ENCODE data around the gene ACO2. TPM values are rescaled to one million over a fixed set of nuclear protein-coding genes. Genes with fewer than 3 reads are reported as not detected.

ACO2 gene
- total and polyA plus RNA-seq, 2 of the 13 experiments (the other 11 are each of a cell fraction or from before 2014, with no cell fraction given) = 19.2 to 45.6 TPM

- TF ChIP-seq ZFP82 (CRISPR knock-in tag; IDR thresholded peaks at IDR 0.05; ENCODE audit: borderline replicate concordance) (peak; percentile 60; the same call in 1 of the 2 replicates), RNF219 (CRISPR knock-in tag; IDR thresholded peaks at IDR 0.05) (no peak), ZNF234 (CRISPR knock-in tag; conservative IDR thresholded peaks at IDR 0.05) (no peak), ZNF44 (CRISPR knock-in tag; IDR thresholded peaks at IDR 0.05) (no peak), BCLAF1 (IDR thresholded peaks at IDR 0.05) (no peak), E2F1 (CRISPR knock-in tag; IDR thresholded peaks at IDR 0.05) (no peak), SCMH1 (CRISPR knock-in tag; IDR thresholded peaks at IDR 0.05; ENCODE audit: borderline replicate concordance) (no peak), ZNF292 (CRISPR knock-in tag; IDR thresholded peaks at IDR 0.05; ENCODE audit: borderline replicate concordance, low read depth) (peak; percentile 54; the same call in 1 of the 2 replicates), SOX6 (IDR thresholded peaks at IDR 0.05) (no peak), SOX6 (CRISPR knock-in tag; IDR thresholded peaks at IDR 0.05) (no peak), ZNF678 (CRISPR knock-in tag; IDR thresholded peaks at IDR 0.05) (0 out of 2 replicates have a peak, but pooled peaks have one; percentile 69), ZNF10 (CRISPR knock-in tag; IDR thresholded peaks at IDR 0.05; ENCODE audit: borderline replicate concordance, low read depth) (no peak), ZNF816 (CRISPR knock-in tag; IDR thresholded peaks at IDR 0.05; ENCODE audit: borderline replicate concordance) (no peak), IKZF5 (CRISPR knock-in tag; IDR thresholded peaks at IDR 0.05) (no peak), ZNF549 (CRISPR knock-in tag; IDR thresholded peaks at IDR 0.05) (no peak), JARID2 (CRISPR knock-in tag; IDR thresholded peaks at IDR 0.05; ENCODE audit: insufficient replicate concordance) (no peak), SMAD3 (CRISPR knock-in tag; IDR thresholded peaks at IDR 0.05) (no peak), ZNF629 (CRISPR knock-in tag; conservative IDR thresholded peaks at IDR 0.05) (no peak), POLR2A (IDR thresholded peaks at IDR 0.05; ENCODE audit: insufficient read depth in 1 of 2, low read depth in 2 of 2, low read length in 2 of 2) (no peak), ZNF704 (CRISPR knock-in tag; IDR thresholded peaks at IDR 0.05; ENCODE audit: borderline replicate concordance) (peak; percentile 43; the same call in 1 of the 2 replicates), PCBP2 (optimal IDR thresholded peaks at IDR 0.05; ENCODE audit: low read depth, low read length, poor library complexity, severe bottlenecking) (no peak)
Observed at GRCh38 chr22:41469218-41469851, 418 bp downstream of the ACO2 start (continued).

Measured in HepG2 (cell line).